HG03521 (cell line): Measurements from ENCODE around the gene TMC2.

Experiments used
- ATAC-seq: cut with Tn5 transposase; IDR thresholded peaks from one replicate; pipeline ENCODE4 v1.9.1; 2021; ENCODE audit warnings: mild to moderate bottlenecking, moderate library complexity; ENCODE audit not compliant: unreplicated experiment

The TMC2 gene

DNA sequence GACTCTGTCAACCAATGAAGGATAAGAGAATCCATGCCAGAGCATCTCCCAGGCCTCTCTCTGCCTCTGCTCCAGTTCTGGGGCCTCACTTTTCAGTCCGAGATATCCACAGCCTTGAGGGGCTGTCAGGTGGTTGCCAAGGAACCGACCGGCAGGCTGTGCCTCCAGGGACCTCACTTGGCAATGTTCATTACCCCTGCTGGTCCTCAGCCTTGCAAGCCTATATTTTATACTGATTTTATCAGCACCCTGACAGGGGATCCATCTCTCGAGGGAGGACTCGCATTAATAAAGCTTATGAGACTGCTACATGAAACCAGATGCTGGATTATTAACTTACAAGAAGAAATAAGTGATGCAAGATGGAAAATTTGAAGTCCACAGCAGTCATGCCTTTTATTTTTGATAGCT, 39.9 kb downstream of the TMC2 start:
- no peak for ATAC-seq

DNA sequence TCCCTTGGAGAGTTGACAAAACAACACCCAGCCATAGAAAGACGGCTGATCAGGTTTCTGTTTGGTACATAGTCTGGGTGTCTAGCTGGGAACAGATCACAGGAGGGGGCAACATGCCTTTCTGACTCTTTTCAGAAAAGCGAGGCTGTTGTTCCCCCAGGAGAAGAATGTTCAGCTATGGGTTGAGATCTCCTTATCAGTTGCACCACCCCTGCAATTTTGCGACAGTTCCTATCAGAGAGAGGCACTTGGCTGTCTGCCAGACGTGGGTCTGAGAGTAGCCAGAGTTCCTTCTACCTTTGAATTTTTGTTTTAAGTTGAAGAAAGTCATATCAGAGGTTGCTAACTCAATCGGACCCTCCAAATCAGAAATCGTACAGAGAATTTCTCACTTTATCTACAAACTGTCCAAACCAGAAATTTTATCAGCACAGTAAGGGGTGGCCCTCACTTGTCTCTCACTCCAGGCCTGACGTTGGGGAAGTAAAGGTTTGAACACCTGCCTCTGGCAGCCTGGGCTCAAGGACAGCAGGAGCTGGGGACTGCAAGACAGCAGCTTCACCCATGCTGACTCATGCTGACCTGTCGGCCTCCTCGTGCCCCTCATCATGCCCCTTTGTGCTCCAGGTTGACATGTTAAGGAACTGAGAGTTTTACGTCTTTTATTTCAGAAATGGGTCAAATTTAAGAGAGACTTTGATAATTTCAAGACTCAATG, 42.3 kb downstream of the TMC2 start:
- no peak for ATAC-seq

DNA sequence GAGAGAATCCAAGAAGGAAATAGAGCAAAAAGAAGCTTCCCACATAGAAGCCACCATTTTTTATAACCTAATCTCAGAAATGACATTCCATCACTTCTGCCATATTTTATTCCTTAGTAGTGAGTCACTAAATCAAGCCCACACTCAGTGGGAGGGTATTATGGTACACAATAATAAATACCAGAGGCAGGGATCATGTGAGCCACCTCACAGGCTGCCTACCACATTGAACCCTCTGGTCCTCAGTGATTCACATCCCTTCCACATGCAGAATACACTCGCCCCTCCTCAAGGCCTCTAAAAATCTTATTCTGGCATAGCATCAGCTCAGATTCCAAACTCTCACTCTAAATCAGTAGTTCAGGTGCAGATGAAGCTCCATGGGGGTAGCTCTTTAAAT, 49.4 kb downstream of the TMC2 start:
- no peak for ATAC-seq

DNA sequence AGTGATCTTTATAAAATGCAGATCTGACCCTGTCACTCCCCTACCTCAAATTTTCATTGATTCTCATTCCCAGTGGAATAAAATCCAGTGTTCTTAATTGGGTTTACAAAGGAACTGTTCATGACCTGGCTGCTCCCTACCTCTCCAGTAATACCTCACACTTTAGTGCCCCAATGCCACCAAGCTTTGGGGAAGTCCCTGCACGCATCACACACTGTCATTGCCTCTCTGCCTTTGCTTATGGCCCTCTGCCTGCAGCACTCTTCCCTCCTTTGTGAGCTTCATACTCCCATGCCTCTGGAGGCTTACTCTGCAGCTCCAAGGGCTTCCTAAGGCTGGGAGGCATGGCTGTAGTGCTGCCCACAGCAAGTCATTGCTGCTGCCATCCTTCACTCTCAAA, 57.4 kb downstream of the TMC2 start:
- ATAC-seq, result no peak

DNA sequence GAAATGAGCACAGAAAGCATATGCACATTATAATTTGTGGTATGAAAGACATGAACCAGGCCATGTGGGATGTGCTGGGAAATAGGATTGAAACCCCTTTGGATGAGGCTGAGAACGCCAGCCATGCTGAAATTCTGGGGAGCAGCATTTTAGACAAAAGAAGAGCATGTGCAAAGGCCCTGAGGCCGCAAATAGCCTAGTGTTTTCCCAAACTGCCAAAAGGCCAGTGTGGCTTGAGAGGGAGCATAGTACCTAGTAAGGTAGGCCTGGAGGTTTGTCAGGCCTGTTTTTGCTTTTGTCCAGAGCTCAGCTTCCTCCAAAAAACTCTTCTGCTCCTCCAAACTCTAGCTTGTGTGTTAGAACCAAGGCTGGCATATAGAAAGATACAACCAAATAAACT, 58.7 kb downstream of the TMC2 start:
- ATAC-seq, result no peak

DNA sequence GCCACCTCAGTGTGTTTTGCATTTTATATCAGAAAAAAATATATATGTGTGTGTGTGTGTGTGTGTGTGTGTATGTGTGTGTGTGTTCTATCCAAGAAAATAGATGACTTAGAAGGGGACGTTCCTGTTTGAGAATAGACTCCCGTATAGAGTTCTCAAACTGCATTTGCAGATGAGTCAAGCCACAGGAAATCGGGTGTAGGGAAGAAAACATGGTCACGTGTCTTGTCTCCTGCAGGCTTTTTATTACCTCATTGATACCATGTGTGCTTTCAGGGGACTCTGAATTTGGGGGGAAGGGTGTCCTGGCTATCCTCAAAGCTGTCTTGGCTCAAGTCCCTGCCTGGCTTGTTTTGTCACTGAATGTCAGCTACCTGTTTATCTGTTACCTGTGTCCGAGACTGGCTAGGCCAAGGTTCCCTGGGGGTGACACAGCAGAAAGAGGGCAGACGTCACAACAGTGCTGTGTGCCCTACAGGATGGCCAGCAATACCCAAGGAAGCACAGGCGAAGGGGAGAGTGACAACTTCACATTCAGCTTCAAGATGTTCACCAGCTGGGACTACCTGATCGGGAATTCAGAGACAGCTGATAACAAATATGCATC, 60.4 kb downstream of the TMC2 start:
- ATAC-seq, result no peak

DNA sequence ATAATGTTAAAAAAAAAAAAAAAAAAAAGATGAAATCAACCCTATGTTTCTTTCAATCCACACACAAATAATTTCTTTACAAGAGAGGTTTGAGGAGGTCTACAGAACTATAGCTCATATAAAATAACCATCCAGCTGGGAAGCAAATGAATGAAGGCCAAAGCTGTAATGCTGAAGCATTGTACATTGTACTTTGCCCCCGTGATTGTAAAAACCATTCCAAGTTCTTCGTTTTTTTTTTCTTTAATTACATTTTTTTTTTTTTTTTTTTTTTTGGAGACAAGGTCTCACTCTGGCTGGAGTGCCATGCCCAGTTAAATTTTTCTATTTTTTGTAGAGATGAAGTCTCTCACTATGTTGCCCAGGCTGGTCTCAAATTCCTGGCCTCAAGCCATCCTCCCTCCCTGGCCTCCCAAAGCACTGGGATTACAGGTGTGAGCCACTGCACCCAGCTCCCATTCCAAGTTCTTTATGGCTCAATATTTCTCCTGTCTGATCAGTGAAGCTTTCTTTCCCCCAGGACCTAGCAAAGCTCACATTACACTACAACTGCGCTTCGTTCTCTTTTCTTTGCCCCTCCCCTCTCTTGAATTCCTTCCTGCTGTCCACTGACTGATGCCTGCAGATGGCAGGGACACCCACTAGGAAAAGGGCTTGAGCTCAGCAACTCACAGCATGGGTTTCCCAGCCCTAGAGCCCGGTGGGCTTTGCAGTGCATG, 63.1 kb downstream of the TMC2 start:
- ATAC-seq, result no peak

DNA sequence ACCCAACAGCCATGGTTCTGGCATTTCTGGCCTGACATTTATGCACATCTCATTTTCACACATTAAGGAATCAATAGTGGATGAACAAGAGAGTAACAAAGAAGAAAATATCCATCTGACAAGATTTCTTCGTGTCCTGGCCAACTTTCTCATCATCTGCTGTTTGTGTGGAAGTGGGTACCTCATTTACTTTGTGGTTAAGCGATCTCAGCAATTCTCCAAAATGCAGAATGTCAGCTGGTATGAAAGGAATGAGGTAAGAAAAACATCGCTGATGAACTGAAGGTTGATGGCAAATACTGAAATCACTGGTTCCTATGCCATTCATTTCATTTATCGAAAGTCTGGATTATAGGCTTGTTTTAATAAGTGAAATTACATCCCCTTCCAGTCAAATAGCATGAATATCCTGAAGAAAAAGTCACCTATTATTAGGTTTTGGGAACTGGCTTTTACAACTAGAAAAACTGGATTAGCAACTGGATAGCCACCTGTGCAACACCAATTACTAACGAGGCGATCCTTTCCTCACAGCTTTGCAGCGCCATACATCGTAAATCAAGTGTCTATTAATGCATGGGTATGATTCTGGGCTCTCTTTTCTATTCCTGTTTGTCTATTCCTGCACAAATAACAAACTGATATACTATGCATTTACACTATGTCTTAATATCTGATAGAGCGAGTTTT, 65.8 kb downstream of the TMC2 start:
- no peak for ATAC-seq

DNA sequence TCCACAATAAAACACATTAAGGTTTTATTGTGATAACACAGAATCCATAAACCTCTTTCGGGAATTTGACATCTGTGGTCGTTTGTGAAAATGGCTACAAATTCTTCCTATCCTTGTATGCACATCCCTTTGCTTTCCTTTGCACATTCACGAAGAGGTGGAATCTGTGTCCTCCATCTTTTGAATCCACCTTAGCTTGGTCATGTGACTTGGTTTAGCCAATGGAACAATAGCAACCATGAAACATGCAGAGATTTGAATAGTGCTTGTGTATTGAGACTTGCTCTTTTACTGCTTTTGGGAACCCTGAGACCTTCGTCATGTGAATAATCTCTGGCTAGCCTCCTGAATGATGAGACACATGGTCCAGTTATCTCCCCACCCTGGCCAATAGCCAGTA, 66.4 kb downstream of the TMC2 start:
- ATAC-seq, result no peak

DNA sequence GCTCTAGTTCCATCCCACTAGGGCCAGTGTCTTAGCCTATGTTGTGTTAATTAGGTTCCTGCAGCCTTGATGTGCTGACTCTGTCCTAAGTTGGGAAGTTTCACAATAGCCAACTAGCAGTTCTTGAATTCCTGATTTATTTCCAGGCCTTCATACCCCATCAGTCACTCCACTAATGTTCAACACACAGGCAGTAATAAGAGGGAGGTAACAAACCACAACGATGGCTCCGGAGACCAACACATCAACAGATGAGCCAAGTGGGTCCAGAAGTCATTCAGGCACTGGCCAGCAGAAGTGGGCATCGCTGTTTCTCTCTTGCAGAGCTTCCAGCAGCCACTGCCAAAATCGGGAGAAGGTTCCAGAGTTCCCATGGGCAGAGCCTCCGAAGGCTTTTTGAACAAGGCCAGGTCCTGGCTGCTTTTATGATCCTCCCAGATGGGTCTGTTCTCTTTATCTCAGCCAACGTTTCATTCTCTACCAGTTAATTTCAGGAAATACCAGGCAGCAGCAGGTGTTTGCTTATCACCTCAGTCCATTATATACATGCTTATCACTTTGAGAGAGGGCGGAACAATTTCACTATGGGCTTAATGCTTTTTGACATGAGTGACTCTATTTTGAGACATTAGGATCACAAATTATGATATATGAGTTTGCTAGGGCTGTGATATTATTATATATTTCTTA, 67.6 kb downstream of the TMC2 start:
- ATAC-seq, result no peak

DNA sequence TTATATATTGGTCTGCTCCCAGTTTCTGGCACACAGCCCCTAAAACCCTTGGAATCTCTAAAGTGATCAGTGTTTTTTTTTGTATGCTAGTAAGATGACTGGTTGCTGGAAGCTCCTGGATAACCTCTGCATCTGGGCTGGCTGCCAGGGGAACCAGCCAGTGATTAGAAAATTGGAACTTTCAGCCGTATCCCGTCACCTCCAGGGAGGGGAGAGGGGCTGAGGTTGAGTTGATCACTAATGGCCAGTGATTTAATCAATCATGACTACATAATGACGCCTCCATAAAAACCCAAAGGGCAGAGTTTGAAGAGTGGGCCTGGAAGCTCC, 68.1 kb downstream of the TMC2 start:
- no peak for ATAC-seq

DNA sequence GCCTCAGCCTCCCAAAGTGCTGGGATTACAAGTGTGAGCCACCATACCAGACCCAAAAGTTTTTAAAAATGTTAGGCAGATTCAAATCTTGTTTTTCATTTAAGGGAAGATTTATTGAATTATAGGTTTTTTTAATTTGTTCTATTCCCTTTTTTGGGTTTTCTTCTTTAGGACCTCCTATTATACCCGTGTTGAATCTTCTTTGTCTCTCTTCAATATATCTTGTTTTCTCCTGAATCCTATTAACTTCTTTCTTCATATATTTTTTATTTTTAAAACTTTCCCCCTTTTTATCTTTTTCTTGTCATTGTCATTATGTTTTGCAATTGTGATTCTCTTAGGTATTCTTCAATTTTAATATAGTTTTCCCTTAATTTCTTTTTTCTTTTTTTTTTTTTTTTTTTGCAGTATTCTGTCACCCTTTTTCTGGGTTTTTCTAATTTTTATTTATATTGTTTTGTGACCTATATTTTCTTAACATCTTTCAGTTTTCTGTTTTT, 70.2 kb downstream of the TMC2 start:
- ATAC-seq, result no peak

DNA sequence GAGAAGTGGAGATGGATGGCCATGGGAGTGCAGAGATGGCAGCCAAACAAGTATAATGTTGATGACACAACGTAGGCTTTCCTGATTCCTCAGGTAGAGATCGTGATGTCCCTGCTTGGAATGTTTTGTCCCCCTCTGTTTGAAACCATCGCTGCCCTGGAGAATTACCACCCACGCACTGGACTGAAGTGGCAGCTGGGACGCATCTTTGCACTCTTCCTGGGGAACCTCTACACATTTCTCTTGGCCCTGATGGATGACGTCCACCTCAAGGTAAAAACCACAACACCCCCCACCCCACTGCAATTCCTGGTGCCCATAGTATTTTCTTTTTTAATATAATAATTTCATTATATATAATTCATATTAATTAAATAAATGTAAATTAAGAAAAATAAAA, 74.0 kb downstream of the TMC2 start:
- ATAC-seq, result no peak

DNA sequence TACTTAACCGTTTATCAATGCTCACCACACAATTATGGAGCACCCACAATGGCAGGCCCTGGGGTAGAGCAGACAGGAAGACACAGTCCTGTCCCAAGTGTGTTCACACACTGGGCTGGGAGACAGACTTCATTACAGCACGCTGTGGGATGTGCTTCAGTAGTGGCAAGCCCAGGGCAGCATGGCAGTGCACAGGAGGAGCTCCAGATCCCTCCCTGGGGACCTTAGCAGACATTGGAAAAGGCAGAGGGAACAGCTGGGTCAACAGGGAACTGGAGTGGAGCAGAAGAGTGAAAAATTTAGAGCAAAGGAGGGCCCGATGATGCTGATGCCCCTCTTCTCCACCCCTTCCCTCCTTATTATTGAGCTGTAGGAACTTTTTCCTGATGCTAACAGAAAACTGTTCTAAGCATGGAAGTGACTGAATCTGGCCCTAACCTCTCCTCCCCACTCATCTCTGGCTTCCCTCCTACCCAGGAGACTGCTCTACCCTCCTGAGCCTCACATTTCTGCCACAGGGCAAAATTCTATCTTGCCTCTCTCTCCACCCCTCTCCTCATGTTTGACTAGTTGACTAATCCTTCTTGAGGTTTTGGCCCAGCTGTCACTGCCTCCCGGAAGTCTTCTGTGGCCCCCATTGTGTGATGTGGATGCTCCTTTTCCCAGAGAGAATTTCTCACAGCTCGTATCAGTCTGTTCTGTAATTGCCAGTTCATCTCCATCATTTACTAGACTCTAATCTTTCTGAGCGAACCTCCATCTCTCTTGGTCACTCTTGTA, 74.8 kb downstream of the TMC2 start:
- no peak for ATAC-seq

DNA sequence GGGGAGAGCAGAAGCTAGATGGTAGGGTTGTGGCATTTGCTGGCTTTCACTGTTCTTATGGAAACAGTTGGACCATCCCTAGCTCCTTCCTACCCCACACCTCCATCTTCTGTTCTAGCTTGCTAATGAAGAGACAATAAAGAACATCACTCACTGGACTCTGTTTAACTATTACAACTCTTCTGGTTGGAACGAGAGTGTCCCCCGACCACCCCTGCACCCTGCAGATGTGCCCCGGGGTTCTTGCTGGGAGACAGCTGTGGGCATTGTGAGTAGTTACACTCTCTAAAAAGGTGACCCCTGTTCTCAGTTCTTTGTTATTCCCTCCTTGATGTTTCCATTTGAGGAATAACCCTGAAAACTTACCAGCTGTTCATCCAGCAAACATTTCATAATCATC, 75.7 kb downstream of the TMC2 start:
- no peak for ATAC-seq

DNA sequence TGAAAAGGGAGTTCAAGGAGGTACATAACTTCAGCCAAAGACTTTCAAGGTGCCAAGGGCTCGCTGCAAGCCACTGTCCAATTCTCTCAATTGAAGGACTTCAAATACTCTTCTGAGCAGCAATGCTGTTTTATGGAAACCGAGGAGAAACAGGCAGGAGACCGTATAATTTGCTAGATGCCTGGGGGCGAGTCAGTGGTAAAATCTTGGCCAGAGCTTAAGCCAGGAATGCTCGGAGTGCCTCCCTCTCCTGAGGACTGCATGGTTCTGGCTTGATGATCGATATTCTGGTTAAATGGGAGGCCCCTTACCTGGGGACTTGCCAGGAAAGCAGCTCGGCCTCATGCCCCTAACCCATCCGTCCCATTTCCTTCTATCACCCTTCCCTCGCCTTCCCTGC, 80.3 kb downstream of the TMC2 start:
- no peak for ATAC-seq

DNA sequence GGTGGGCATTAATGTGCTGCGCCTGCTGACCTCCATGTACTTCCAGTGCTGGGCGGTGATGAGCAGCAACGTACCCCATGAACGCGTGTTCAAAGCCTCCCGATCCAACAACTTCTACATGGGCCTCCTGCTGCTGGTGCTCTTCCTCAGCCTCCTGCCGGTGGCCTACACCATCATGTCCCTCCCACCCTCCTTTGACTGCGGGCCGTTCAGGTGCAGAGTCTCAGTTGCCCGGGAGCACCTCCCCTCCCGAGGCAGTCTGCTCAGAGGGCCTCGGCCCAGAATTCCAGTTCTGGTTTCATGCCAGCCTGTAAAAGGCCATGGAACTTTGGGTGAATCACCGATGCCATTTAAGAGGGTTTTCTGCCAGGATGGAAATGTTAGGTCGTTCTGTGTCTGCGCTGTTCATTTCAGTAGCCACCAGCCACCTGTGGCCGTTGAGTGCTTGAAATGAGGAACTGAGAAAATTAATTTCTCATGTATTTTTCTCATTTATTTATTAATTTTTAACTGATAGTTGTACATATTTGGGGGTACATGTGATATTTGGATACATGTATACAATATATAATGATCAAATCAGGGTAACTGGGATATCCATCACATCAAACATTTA, 80.8 kb downstream of the TMC2 start:
- no peak for ATAC-seq

DNA sequence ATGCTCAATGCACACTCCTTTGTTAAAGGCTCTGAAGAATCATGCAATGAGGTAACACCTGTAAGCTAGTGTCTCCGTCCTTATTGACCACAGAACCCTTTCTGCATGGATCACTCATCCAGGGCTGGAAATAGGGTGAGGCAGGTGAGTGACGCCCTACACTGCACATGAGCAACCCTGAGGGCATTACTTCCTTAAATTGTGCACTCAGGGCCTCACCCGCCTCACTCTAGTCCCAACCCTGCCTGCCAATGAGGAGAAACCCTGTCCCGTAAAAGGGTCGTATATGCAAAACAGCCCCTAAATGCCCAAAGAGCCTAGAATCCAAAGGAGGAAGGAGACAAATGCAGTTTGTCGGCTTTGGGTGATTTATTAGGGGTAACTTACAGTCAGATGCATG, 82.4 kb downstream of the TMC2 start:
- ATAC-seq, result no peak

DNA sequence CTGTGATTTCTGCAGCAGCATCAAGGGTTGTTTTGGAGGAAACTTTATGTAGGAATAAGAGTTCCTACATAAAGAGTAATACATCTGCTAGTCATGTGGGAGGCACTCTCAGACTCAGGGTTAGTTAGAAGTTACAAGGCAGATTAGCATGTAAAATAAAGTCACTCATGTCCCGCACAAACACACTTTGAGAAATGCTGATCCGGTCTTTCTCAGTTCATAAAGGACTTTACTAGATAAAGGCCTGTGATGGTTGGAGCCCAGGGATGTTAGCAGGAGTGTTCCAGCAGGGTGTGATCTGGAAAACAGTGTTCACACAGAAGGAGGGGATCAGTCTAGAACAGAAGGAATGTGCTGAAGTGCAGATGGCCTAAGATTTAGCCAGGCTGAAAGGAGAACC, 83.0 kb downstream of the TMC2 start:
- ATAC-seq, result no peak
